GM12878 (cell line): ENCODE data around the gene CLEC16A. TPM values are rescaled to one million over a fixed set of nuclear protein-coding genes. Genes with fewer than 3 reads are reported as not detected.

Source experiments
- ATAC-seq: fragments of 200-7000 bp; cut with Tn5 transposase; 3 replicates; pipeline ENCODE4 v1.9.1; 2020; ENCODE audit warnings: mild to moderate bottlenecking, moderate library complexity
- BruUV-seq: library from RNA; stranded (reverse); fragments of 400-500 nt; replicated peaks from 2 replicates; lab custom pipeline; 2021; lab: Mats Ljungman, UMichigan
- CTCF ChIA-PET: fragments of 300-600 bp; sonication (Branson Sonifier 250); formaldehyde crosslinking; extraction: SDS; loops from one replicate; lab custom pipeline; 2021; ENCODE audit warnings: inconsistent platforms; lab: Yijun Ruan, JAX
- POLR2A ChIA-PET: fragments of 350-600 bp; formaldehyde crosslinking; extraction: SDS; loops from one replicate; lab custom pipeline; 2021; ENCODE audit warnings: inconsistent platforms; lab: Charles Lee
- RAD21 ChIA-PET: fragments of 300-600 bp; sonication (Branson Sonifier 250); formaldehyde crosslinking; loops from one replicate; lab custom pipeline; 2023; ENCODE audit warnings: antibody characterized with exemption; ENCODE audit not compliant: unreplicated experiment; lab: Charles Lee
- SMC1A ChIA-PET: fragments of 300-600 bp; sonication (Branson Sonifier 250); formaldehyde crosslinking; loops from one replicate; lab custom pipeline; 2023; ENCODE audit not compliant: unreplicated experiment, uncharacterized antibody; lab: Charles Lee
- DNase-seq: peaks from one replicate; pipeline ENCODE4 v3.0.0-alpha.2; 2011; ENCODE audit warnings: low read depth, low spot score
- FAIRE-seq: peaks from 3 replicates; lab custom pipeline; 2011; peaks lifted over from hg19 to GRCh38; lab: Jason Lieb, UNC
- H2AFZ ChIP-seq: 2 replicates; pipeline ENCODE4 v1.6.0; 2011; ENCODE audit warnings: low read depth, low read length, control low read depth; ENCODE audit not compliant: control insufficient read depth
- H3K27ac ChIP-seq: 2 replicates; pipeline ENCODE4 v1.5.1; 2011; ENCODE audit warnings: control low read depth; ENCODE audit not compliant: control insufficient read depth, insufficient read depth
- H3K27me3 ChIP-seq, 2 experiments: replicated peaks in 1 of 2; 2 replicates each; pipeline versions ENCODE4 v1.6.0 to v1.6.1; 2011; ENCODE audit warnings: low read length in 1 of 2; ENCODE audit not compliant: control insufficient read depth in 2 of 2, insufficient read depth in 2 of 2
- H3K36me3 ChIP-seq, 2 experiments: 2 replicates each; pipeline ENCODE4 v1.5.1; 2011; ENCODE audit warnings: low read length in 1 of 2; ENCODE audit not compliant: control insufficient read depth in 2 of 2, insufficient read depth in 2 of 2
- H3K4me1 ChIP-seq: 2 replicates; pipeline ENCODE4 v1.6.1; 2011; ENCODE audit warnings: mild to moderate bottlenecking, low read length, moderate library complexity, mixed read lengths; ENCODE audit not compliant: control insufficient read depth, insufficient read depth
- H3K4me2 ChIP-seq: 2 replicates; pipeline ENCODE4 v1.6.0; 2011; ENCODE audit warnings: control low read depth; ENCODE audit not compliant: control insufficient read depth, insufficient read depth
- H3K4me3 ChIP-seq: fragments of 200-600 bp; sonication (generic); 2 replicates; pipeline ENCODE4 v1.5.1; 2016
- H3K79me2 ChIP-seq: 2 replicates; pipeline ENCODE4 v1.6.0; 2011; ENCODE audit warnings: low read length; ENCODE audit not compliant: control insufficient read depth, insufficient read depth
- H3K9ac ChIP-seq: 2 replicates; pipeline ENCODE4 v1.8.0; 2011; ENCODE audit warnings: low read length, control low read depth, mixed read lengths; ENCODE audit not compliant: control insufficient read depth, insufficient read depth
- H3K9me3 ChIP-seq: replicated peaks from 3 replicates; pipeline ENCODE4 v1.5.1; 2011; ENCODE audit warnings: mild to moderate bottlenecking, low read length; ENCODE audit not compliant: control insufficient read depth, insufficient read depth
- H4K20me1 ChIP-seq: 2 replicates; pipeline ENCODE4 v1.6.0; 2011; ENCODE audit not compliant: control insufficient read depth, insufficient read depth
- ETV6 ChIP-seq, 2 experiments: fragments of 450-650 bp in 1 of 2; IDR thresholded peaks in 1 of 2; conservative IDR thresholded peaks in 1 of 2; 2 replicates each; pipeline ENCODE4 v1.6.1; 2014; ENCODE audit warnings: antibody characterized with exemption in 1 of 2, borderline replicate concordance in 1 of 2, low read depth in 1 of 2, mild to moderate bottlenecking in 1 of 2, moderate library complexity in 1 of 2
- HDAC2 ChIP-seq: fragments of 200-600 bp; sonication (generic); IDR thresholded peaks from 2 replicates; pipeline ENCODE4 v1.6.1; 2017
- IKZF2 ChIP-seq, 2 experiments: fragments of 450-650 bp; IDR thresholded peaks; 2 replicates each; pipeline ENCODE4 v1.6.1; 2017; ENCODE audit warnings: mild to moderate bottlenecking in 2 of 2, moderate library complexity in 2 of 2
- JUND ChIP-seq: IDR thresholded peaks from 2 replicates; pipeline ENCODE4 v1.6.1; 2012; ENCODE audit warnings: low read depth, mild to moderate bottlenecking, low read length, improper control_type of control experiment, moderate library complexity
- MYB ChIP-seq: fragments of 150-350 bp; IDR thresholded peaks from 2 replicates; pipeline ENCODE4 v1.6.1; 2014; ENCODE audit warnings: mild to moderate bottlenecking, low read depth, low read length, borderline replicate concordance
- SMAD1 ChIP-seq: fragments of 450-650 bp; IDR thresholded peaks from 2 replicates; pipeline ENCODE4 v1.6.1; 2018; ENCODE audit warnings: mild to moderate bottlenecking, low read depth; ENCODE audit not compliant: partially characterized antibody
- SMAD5 ChIP-seq: IDR thresholded peaks from 2 replicates; pipeline ENCODE4 v1.6.1; 2016; ENCODE audit warnings: antibody characterized with exemption, low read depth
- SPI1 ChIP-seq: IDR thresholded peaks from 2 replicates; pipeline ENCODE4 v1.6.1; 2011; ENCODE audit warnings: low read depth, mild to moderate bottlenecking, low read length, moderate library complexity, borderline replicate concordance; ENCODE audit not compliant: insufficient read depth
- WRNIP1 ChIP-seq: IDR thresholded peaks from 2 replicates; pipeline ENCODE4 v1.6.1; 2011; ENCODE audit warnings: low read depth, low read length, improper control_type of control experiment, borderline replicate concordance
- WGBS: methylation state at CpG from one replicate; pipeline ENCODE4 v1.1.6; 2016; ENCODE audit warnings: low lambda C conversion rate; ENCODE audit not compliant: insufficient replicate concordance, insufficient coverage; ENCODE audit errors: missing lambda C conversion rate; 5-methylcytosine and 5-hydroxymethylcytosine counted together
- in situ Hi-C: fragments of 300-500 bp; cut with MboI; formaldehyde crosslinking; loops from 9 replicates; pipeline ENCODE4 v1.14.3; 2018; ENCODE audit warnings: mixed read lengths
- intact Hi-C: fragments of 100-400 bp; cut with micrococcal nuclease; formaldehyde crosslinking; loops from one replicate; pipeline ENCODE4 v1.14.2; 2022; ENCODE audit not compliant: unreplicated experiment
- polyA plus RNA-seq, 11 experiments: library from polyadenylated mRNA; depleted of rRNA in 4 of 11; unstranded in 6 of 11; stranded (reverse) in 5 of 11; fragments of >200 nt; fragmentation: Nextera tagmentation in 4 of 11; fragmentation: Illumina TruSeq in 1 of 11; extraction: Ambion mirVana in 4 of 11; extraction: Trizol in 1 of 11; gene quantifications; 1 replicate in 1 of 11; 2 replicates in 10 of 11; pipeline versions ENCODE4 v1.2.1 to v1.2.3, GENCODE V29; 2011 to 2016; ENCODE audit warnings: inconsistent platforms in 2 of 11, missing spikeins in 2 of 11, low read depth in 1 of 11
- total RNA-seq, 4 experiments: library from RNA; depleted of rRNA in 3 of 4; stranded (reverse); fragments of >200 nt in 3 of 4; fragmentation: Illumina TruSeq in 1 of 4; extraction: Trizol in 1 of 4; gene quantifications; 2 replicates each; pipeline versions ENCODE4 v1.2.1 to v1.2.3, GENCODE V29; 2013 to 2021
- TF ChIP-seq, protein P1 (sequence below), 3 experiments: IDR thresholded peaks in 2 of 3; conservative IDR thresholded peaks in 1 of 3; 2 replicates each; pipeline ENCODE4 v1.5.1; 2011; ENCODE audit warnings: low read depth in 3 of 3, low read length in 3 of 3, mild to moderate bottlenecking in 3 of 3, control low read depth in 2 of 3, moderate library complexity in 2 of 3, inconsistent platforms in 1 of 3, mixed read lengths in 1 of 3; ENCODE audit not compliant: control insufficient read depth in 2 of 3, insufficient read depth in 1 of 3; ENCODE audit errors: extremely low read depth in 1 of 3
- TF ChIP-seq, protein P2 (sequence below): IDR thresholded peaks from 2 replicates; pipeline ENCODE4 v1.6.1; 2011; ENCODE audit warnings: low read depth, low read length, improper control_type of control experiment, borderline replicate concordance
- TF ChIP-seq, protein P3 (sequence below): fragments of 450-650 bp; IDR thresholded peaks from 2 replicates; pipeline ENCODE4 v1.6.1; 2018; ENCODE audit warnings: borderline replicate concordance, mild to moderate bottlenecking; ENCODE audit not compliant: partially characterized antibody
- TF ChIP-seq, protein P4 (sequence below): fragments of 150-350 bp; IDR thresholded peaks from 2 replicates; pipeline ENCODE4 v1.6.1; 2016; ENCODE audit warnings: low read depth, low read length

CLEC16A gene
- total and polyA plus RNA-seq, 10 of the 15 experiments (the other 5 are each of a cell fraction or from before 2014, with no cell fraction given): 1.5 to 28.8 (median 19.2) TPM

DNA sequence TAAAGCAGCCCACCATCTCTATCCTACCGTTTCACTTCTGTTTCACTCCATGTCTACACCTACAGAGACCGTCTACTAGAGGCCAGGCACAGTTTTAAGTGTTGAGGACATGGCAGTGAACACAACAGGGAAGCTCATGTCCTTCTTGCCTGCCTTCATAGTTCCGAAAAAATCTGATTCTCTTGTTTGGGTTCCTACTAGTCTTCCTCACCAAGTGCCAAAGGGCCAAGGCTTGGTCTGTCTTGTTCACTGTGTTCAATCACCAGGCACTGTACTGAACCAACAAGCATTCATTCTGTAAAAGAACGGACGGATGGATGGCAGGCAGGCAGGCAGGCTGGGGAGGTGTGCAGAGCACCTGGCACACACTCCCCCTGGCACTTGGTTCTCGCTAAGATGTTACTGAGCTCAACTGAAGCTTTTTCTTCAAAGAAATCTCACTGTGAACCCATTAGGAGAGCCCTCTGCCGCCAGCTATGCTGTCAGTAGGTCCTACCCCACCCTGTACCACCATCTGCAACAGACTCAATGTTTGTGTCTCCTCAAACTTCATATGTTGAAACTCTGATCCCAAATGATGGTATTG is 4.6 kb upstream of the CLEC16A start:
- ChIA-PET SMC1A (interaction anchor here (1.1 to 3.0 kb wide), 8 partner anchors 7 to 645 kb away, joined by 3 to 12 read pairs (median 4); partner anchors contain the start of gene NUBP1), CTCF (interaction anchor here (0.6 to 6.3 kb wide), 7 partner anchors 9 to 654 kb away, joined by 3 to 63 read pairs (median 10); partner anchors contain the start of gene CIITA), RAD21 (interaction anchor here (0.7 to 7.1 kb wide), 6 partner anchors 10 to 200 kb away, joined by 3 to 50 read pairs (median 4); partner anchors contain the start of gene CIITA), POLR2A (interaction anchor here (0.6 to 3.8 kb wide), 4 partner anchors 11 to 194 kb away, joined by 3 to 24 read pairs (median 14); partner anchors contain the start of gene CIITA)
- H3K27ac ChIP-seq: peak overlapping the region; percentile 71; the same call in 1 of the 2 replicates
- ATAC-seq: no peak
- H3K27me3 ChIP-seq: no peaks in the 10 kb centered on the region
- DNase-seq: no peak
- H3K9me3 ChIP-seq: no peaks in the 10 kb centered on the region
- in situ Hi-C loops: no loop called here
- peak overlapping the region; percentile 90 for H3K9ac ChIP-seq
- no peak for FAIRE-seq
- peaks cover 57% of the 10 kb centered on the region for H3K79me2 ChIP-seq
- H2AFZ ChIP-seq: no peak overlapping the region
- H3K4me2 ChIP-seq: peak overlapping the region; percentile 98
- H3K4me1 ChIP-seq: peaks cover 39% of the 10 kb centered on the region
- peak overlapping the region; percentile 82 for H3K4me3 ChIP-seq
- intact Hi-C loops: loop anchor here (5.0 kb wide), 1 partner anchor 417 kb away; no protein-coding TSS in a partner anchor
- H3K36me3 ChIP-seq: peaks cover 0 to 2% of the 10 kb centered on the region in 2 experiments; a peak in 2 of 4 replicates
- BruUV-seq: no TSS peak
- H4K20me1 ChIP-seq: no peaks in the 10 kb centered on the region; the same call in none of the 2 replicates
- 93% methylated on average over 7 of the region's 7 CpGs for WGBS
- TF ChIP-seq, protein P1, sequence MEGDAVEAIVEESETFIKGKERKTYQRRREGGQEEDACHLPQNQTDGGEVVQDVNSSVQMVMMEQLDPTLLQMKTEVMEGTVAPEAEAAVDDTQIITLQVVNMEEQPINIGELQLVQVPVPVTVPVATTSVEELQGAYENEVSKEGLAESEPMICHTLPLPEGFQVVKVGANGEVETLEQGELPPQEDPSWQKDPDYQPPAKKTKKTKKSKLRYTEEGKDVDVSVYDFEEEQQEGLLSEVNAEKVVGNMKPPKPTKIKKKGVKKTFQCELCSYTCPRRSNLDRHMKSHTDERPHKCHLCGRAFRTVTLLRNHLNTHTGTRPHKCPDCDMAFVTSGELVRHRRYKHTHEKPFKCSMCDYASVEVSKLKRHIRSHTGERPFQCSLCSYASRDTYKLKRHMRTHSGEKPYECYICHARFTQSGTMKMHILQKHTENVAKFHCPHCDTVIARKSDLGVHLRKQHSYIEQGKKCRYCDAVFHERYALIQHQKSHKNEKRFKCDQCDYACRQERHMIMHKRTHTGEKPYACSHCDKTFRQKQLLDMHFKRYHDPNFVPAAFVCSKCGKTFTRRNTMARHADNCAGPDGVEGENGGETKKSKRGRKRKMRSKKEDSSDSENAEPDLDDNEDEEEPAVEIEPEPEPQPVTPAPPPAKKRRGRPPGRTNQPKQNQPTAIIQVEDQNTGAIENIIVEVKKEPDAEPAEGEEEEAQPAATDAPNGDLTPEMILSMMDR (IDR thresholded peaks at IDR 0.05 in 2 of 3, conservative IDR thresholded peaks at IDR 0.05 in 1 of 3; ENCODE audit: control insufficient read depth in 2 of 3, extremely low read depth in 1 of 3, insufficient read depth in 1 of 3, low read depth in 3 of 3, low read length in 3 of 3): no peak
- TF ChIP-seq HDAC2 (no peak), IKZF2 (IDR thresholded peaks at IDR 0.05) (no peak), SPI1 (no peak), ETV6 (conservative IDR thresholded peaks at IDR 0.05 in 1 of 2, IDR thresholded peaks at IDR 0.05 in 1 of 2; ENCODE audit: borderline replicate concordance in 1 of 2, low read depth in 1 of 2) (no peak), MYB (no peak), JUND (no peak), SMAD1 (no peak), SMAD5 (no peak), WRNIP1 (no peak)
- TF ChIP-seq, protein P2, sequence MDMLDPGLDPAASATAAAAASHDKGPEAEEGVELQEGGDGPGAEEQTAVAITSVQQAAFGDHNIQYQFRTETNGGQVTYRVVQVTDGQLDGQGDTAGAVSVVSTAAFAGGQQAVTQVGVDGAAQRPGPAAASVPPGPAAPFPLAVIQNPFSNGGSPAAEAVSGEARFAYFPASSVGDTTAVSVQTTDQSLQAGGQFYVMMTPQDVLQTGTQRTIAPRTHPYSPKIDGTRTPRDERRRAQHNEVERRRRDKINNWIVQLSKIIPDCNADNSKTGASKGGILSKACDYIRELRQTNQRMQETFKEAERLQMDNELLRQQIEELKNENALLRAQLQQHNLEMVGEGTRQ: no peak
- TF ChIP-seq, protein P3, sequence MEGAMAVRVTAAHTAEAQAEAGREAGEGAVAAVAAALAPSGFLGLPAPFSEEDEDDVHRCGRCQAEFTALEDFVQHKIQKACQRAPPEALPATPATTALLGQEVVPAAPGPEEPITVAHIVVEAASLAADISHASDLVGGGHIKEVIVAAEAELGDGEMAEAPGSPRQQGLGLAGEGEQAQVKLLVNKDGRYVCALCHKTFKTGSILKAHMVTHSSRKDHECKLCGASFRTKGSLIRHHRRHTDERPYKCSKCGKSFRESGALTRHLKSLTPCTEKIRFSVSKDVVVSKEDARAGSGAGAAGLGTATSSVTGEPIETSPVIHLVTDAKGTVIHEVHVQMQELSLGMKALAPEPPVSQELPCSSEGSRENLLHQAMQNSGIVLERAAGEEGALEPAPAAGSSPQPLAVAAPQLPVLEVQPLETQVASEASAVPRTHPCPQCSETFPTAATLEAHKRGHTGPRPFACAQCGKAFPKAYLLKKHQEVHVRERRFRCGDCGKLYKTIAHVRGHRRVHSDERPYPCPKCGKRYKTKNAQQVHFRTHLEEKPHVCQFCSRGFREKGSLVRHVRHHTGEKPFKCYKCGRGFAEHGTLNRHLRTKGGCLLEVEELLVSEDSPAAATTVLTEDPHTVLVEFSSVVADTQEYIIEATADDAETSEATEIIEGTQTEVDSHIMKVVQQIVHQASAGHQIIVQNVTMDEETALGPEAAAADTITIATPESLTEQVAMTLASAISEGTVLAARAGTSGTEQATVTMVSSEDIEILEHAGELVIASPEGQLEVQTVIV: no peak
- TF ChIP-seq, protein P4, sequence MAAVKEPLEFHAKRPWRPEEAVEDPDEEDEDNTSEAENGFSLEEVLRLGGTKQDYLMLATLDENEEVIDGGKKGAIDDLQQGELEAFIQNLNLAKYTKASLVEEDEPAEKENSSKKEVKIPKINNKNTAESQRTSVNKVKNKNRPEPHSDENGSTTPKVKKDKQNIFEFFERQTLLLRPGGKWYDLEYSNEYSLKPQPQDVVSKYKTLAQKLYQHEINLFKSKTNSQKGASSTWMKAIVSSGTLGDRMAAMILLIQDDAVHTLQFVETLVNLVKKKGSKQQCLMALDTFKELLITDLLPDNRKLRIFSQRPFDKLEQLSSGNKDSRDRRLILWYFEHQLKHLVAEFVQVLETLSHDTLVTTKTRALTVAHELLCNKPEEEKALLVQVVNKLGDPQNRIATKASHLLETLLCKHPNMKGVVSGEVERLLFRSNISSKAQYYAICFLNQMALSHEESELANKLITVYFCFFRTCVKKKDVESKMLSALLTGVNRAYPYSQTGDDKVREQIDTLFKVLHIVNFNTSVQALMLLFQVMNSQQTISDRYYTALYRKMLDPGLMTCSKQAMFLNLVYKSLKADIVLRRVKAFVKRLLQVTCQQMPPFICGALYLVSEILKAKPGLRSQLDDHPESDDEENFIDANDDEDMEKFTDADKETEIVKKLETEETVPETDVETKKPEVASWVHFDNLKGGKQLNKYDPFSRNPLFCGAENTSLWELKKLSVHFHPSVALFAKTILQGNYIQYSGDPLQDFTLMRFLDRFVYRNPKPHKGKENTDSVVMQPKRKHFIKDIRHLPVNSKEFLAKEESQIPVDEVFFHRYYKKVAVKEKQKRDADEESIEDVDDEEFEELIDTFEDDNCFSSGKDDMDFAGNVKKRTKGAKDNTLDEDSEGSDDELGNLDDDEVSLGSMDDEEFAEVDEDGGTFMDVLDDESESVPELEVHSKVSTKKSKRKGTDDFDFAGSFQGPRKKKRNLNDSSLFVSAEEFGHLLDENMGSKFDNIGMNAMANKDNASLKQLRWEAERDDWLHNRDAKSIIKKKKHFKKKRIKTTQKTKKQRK: no peak
